Activated B cell treated with CpG ODN at 0.5 μM for 24 hours (primary cell): Measurements from ENCODE around the gene GAL3ST1. TPM values are rescaled to one million over a fixed set of nuclear protein-coding genes. Genes with fewer than 3 reads are reported as not detected.
"Not testable (repeated sequence)": the region's sequence is repeated elsewhere in the genome, so short reads cannot be mapped to it uniquely, and the experiment has no call there.

ENCODE experiments used
- ATAC-seq: fragments of 200-7000 bp; cut with Tn5 transposase; one replicate; pipeline ENCODE4 v1.10.0; 2021; ENCODE audit warnings: low read depth, mild to moderate bottlenecking, moderate library complexity
- CTCF ChIA-PET: fragments of 350-600 bp; sonication (Branson Sonifier 250); formaldehyde crosslinking; loops from one replicate; lab custom pipeline; 2021; ENCODE audit warnings: antibody characterized with exemption; lab: Charles Lee
- POLR2A ChIA-PET: fragments of 350-600 bp; sonication (Branson Sonifier 250); formaldehyde crosslinking; loops from one replicate; lab custom pipeline; 2021; ENCODE audit warnings: antibody characterized with exemption; lab: Charles Lee
- DNase-seq: peaks from one replicate; pipeline ENCODE4 v3.0.0; 2022
- H3K27ac Mint-ChIP-seq: one replicate; pipeline ENCODE4 v1.8.0; 2020; ENCODE audit warnings: mixed read lengths
- H3K27me3 Mint-ChIP-seq: one replicate; pipeline ENCODE4 v1.8.0; 2021; ENCODE audit warnings: mixed read lengths
- H3K36me3 Mint-ChIP-seq: one replicate; pipeline ENCODE4 v1.8.0; 2021; ENCODE audit warnings: low read depth, mixed read lengths
- H3K4me1 Mint-ChIP-seq: one replicate; pipeline ENCODE4 v1.8.0; 2021; ENCODE audit warnings: mixed read lengths
- H3K4me3 Mint-ChIP-seq: one replicate; pipeline ENCODE4 v1.8.0; 2020; ENCODE audit warnings: mild to moderate bottlenecking, mixed read lengths
- H3K9me3 Mint-ChIP-seq: one replicate; pipeline ENCODE4 v1.8.0; 2020; ENCODE audit warnings: mixed read lengths
- CTCF ChIP-seq: fragments of 200-600 bp; IDR thresholded peaks from one replicate; pipeline ENCODE4 v1.8.0; 2022; ENCODE audit warnings: antibody characterized with exemption, mild to moderate bottlenecking
- intact Hi-C: fragments of 100-400 bp; cut with micrococcal nuclease; formaldehyde crosslinking; loops from one replicate; pipeline ENCODE4 v1.15.1; 2024
- total RNA-seq: library from RNA; stranded (reverse); gene quantifications from 2 replicates; pipeline ENCODE4 v1.2.3, GENCODE V29; 2022

GAL3ST1 gene
- total RNA-seq, 1 donor from 2014 or later = not detected

DNA sequence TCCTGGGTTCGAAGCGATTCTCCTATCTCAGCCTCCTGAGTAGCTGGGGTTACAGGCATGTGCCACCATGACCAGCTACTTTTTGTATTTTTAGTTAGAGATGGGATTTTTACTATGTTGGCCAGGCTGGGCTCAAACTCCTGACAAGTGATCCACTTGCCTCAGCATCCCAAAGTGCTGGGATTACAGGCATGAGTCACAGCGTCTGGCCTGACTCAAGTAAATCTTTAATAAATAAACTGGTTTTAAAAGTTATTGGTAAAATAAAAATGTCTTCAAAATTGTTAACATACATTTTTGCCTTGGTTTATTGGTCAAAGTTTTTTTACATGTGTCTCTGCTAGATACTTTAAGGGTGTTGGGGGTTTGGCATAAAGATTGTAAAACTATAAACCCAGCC, 24.5 kb upstream of the GAL3ST1 start:
- no peak overlapping the region for H3K4me3 Mint-ChIP-seq
- H3K27me3 Mint-ChIP-seq = peaks cover 1% of the 10 kb centered on the region
- DNase-seq (no peak), ATAC-seq (no peak)
- no peak for TF ChIP-seq CTCF
- H3K27ac Mint-ChIP-seq = no peak overlapping the region
- H3K4me1 Mint-ChIP-seq = no peaks in the 10 kb centered on the region
- no peaks in the 10 kb centered on the region for H3K9me3 Mint-ChIP-seq
- H3K36me3 Mint-ChIP-seq = no peaks in the 10 kb centered on the region
- ChIA-PET POLR2A (no interaction called here), CTCF (no interaction called here)
- intact Hi-C loops = no loop called here

DNA sequence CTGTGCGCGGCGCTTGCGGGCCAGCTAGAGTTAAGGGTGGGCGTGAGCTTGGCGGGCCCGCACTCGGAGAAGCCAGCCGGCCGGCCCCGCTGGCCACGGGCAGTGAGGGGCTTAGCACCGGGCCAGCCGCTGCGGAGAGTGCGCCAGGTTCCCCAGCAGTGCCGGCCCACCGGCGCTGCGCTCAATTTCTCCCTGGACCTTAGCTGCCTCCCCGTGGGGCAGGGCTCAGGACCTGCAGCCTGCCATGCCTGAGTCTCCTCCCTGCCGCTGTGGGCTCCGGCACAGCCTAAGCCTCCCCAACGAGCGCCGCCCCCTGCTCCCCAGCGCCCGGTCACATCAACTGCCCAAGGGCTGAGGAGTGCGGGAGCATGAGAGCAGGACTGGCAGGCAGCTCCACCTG, 22.4 kb upstream of the GAL3ST1 start:
- DNase-seq (no peak), ATAC-seq (no peak)
- Mint-ChIP-seq H3K36me3 (no peaks in the 10 kb centered on the region), H3K4me3 (no peak overlapping the region), H3K9me3 (no peaks in the 10 kb centered on the region), H3K27ac (no peak overlapping the region), H3K27me3 (peaks cover 1% of the 10 kb centered on the region), H3K4me1 (no peaks in the 10 kb centered on the region)
- intact Hi-C loops = no loop called here
- TF ChIP-seq CTCF = no peak
- POLR2A ChIA-PET = no interaction called here
- CTCF ChIA-PET = no interaction called here

GRCh38 chr22:30596199-30596598, 21.7 kb upstream of the GAL3ST1 start:
- Mint-ChIP-seq H3K27me3 (peaks cover 1% of the 10 kb centered on the region), H3K4me3 (no peak overlapping the region), H3K36me3 (no peaks in the 10 kb centered on the region), H3K27ac (no peak overlapping the region), H3K4me1 (no peaks in the 10 kb centered on the region), H3K9me3 (no peaks in the 10 kb centered on the region)
- ATAC-seq (no peak), DNase-seq (no peak)
- intact Hi-C loops = no loop called here
- POLR2A ChIA-PET = no interaction called here
- no peak for TF ChIP-seq CTCF
- CTCF ChIA-PET = no interaction called here

- H3K27me3 Mint-ChIP-seq, H3K9me3 Mint-ChIP-seq: not testable (repeated sequence)
- POLR2A ChIA-PET = interaction anchor here (0.5 to 2.0 kb wide), 6 partner anchors 9 to 377 kb away, joined by 3 to 11 read pairs (median 8); partner anchors contain the start of genes CCDC157, MORC2, SF3A1 and SLC35E4
These were observed 17.9 kb upstream of the GAL3ST1 start for GRCh38 chr22:30592360-30592713.

GRCh38 chr22:30591588-30592359, 17.3 kb upstream of the GAL3ST1 start, which contains the start of gene PES1:
PES1 (minus strand) TSS chr22:30591910; CDS start chr22:30591833, 77 bp downstream.
- H3K27ac Mint-ChIP-seq = no peak within 1 kb of the TSS
- intact Hi-C loops = loop anchor here (1.0 to 5.0 kb wide), 12 partner anchors 11 to 709 kb away; partner anchors contain the start of genes CASTOR1, DUSP18, MTMR3 and OSM
- DNase-seq (peak; percentile 87), ATAC-seq (peak; percentile 95)
- no peak for TF ChIP-seq CTCF
- H3K9me3 Mint-ChIP-seq = no peaks in the 10 kb centered on the region
- POLR2A ChIA-PET = interaction anchor here (0.7 to 2.0 kb wide), 9 partner anchors 9 to 377 kb away, joined by 3 to 11 read pairs (median 6); partner anchors contain the start of genes CCDC157, MORC2, SF3A1 and SLC35E4
- H3K4me1 Mint-ChIP-seq = no peaks in the 10 kb centered on the region
- CTCF ChIA-PET = interaction anchor here (0.9 to 1.0 kb wide), 2 partner anchors 43 kb away, joined by 3 to 5 read pairs; no protein-coding TSS in a partner anchor
- H3K4me3 Mint-ChIP-seq = no peak within 1 kb of the TSS
- peaks cover 30% of the 10 kb centered on the region for H3K36me3 Mint-ChIP-seq
- H3K27me3 Mint-ChIP-seq = peaks cover 1% of the 10 kb centered on the region

More at GRCh38 chr22:30592360-30592713, 17.9 kb upstream of the GAL3ST1 start:
- not testable (repeated sequence) for H3K27ac Mint-ChIP-seq, H3K4me3 Mint-ChIP-seq, H3K4me1 Mint-ChIP-seq, ATAC-seq, DNase-seq
- CTCF ChIA-PET = interaction anchor here (1.0 kb wide), 1 partner anchor 42 kb away, joined by 5 read pairs; no protein-coding TSS in a partner anchor
- intact Hi-C loops = loop anchor here (1.0 to 5.0 kb wide), 10 partner anchors 10 to 710 kb away; partner anchors contain the start of genes CASTOR1, MTMR3, OSM and SELENOM
- peaks cover 25% of the 10 kb centered on the region for H3K36me3 Mint-ChIP-seq
